WTC11 (cell line): ENCODE results near the gene DNAJC18. TPM values are rescaled to one million over a fixed set of nuclear protein-coding genes. Genes with fewer than 3 reads are reported as not detected.

Source experiments
- total RNA-seq: library from RNA; stranded (reverse); gene quantifications from 3 replicates; pipeline ENCODE4 v1.2.3, GENCODE V29; 2021

DNAJC18 gene
- total RNA-seq, 1 experiment from 2014 or later, result 23.7 TPM

Other genes starting within 250 kb of the DNAJC18 start
- gene SIL1, start 241.2 kb downstream of the DNAJC18 start, total RNA-seq, result 10.7 to 14.0 TPM (median 10.7 TPM) in 3 replicates
- gene MATR3, start 145.8 kb downstream of the DNAJC18 start, total RNA-seq, result 228 to 290 TPM (median 233 TPM) in 3 replicates
- 122 to 126 TPM (median 126 TPM) in 3 replicates for gene PAIP2, start 97.7 kb downstream of the DNAJC18 start, total RNA-seq
- gene SLC23A1, start 56.2 kb downstream of the DNAJC18 start, total RNA-seq, result not detected in 3 replicates
- gene MZB1, start 49.6 kb downstream of the DNAJC18 start, total RNA-seq, result 0.85 to 1.8 TPM (median 1.1 TPM) in 3 replicates
- gene PROB1, start 44.4 kb downstream of the DNAJC18 start, total RNA-seq, result 2.5 to 3.3 TPM (median 3.2 TPM) in 3 replicates
- 12.9 to 13.9 TPM (median 13.2 TPM) in 3 replicates for gene SPATA24, start 35.4 kb downstream of the DNAJC18 start, total RNA-seq
- gene ECSCR, start 23.2 kb upstream of the DNAJC18 start, total RNA-seq, result 1.8 to 2.7 TPM (median 2.3 TPM) in 3 replicates
- not detected in 3 replicates for gene SMIM33, start 31.5 kb upstream of the DNAJC18 start, total RNA-seq
- gene STING1, start 43.2 kb upstream of the DNAJC18 start, total RNA-seq, result 0.37 to 1.6 TPM (median 0.64 TPM) in 3 replicates
- gene UBE2D2, start 121.8 kb upstream of the DNAJC18 start, total RNA-seq, result 183 to 204 TPM (median 184 TPM) in 3 replicates
- gene CXXC5, start 208.8 kb upstream of the DNAJC18 start, total RNA-seq, result 77.5 to 97.2 TPM (median 78.0 TPM) in 3 replicates